ENCODE measurements around the gene DEFB129. TPM values are rescaled to one million over a fixed set of nuclear protein-coding genes. Genes with fewer than 3 reads are reported as not detected.

The DEFB129 gene
- total RNA-seq, 2 experiments from 2014 or later: not detected

- Mint-ChIP-seq H3K9me3 (no peaks in the 10 kb centered on the region), H3K27me3 (peaks cover 5% of the 10 kb centered on the region), H3K4me3 (no peak overlapping the region), H3K36me3 (no peaks in the 10 kb centered on the region), H3K27ac (no peak overlapping the region), H3K4me1 (ENCODE audit: low read depth) (peaks cover 14% of the 10 kb centered on the region)
- intact Hi-C loops (cut with micrococcal nuclease): no loop called here
- no peak for DNase-seq
- ChIA-PET POLR2A (interaction anchor here (1.1 kb wide), 1 partner anchor 8 kb away, joined by 3 read pairs; no protein-coding TSS in a partner anchor), CTCF (interaction anchor here (0.7 to 2.5 kb wide), 4 partner anchors 8 to 72 kb away, joined by 3 to 19 read pairs (median 6); no protein-coding TSS in a partner anchor)
Observed at GRCh38 chr20:258269-258858, 31.3 kb downstream of the DEFB129 start.

DNA sequence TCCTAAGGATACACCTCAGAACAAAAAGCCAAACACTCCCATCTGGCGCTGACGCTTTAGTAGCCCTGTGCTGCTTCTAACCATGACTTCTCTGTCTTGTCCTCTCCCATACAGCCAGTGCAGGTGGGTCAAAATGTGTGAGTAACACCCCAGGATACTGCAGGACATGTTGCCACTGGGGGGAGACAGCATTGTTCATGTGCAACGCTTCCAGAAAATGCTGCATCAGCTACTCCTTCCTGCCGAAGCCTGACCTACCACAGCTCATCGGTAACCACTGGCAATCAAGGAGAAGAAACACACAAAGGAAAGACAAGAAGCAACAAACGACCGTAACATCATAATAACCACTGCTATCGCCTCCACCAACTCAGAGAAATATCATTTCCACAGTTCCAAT is 31.9 kb downstream of the DEFB129 start:
- Mint-ChIP-seq H3K9me3 (no peaks in the 10 kb centered on the region), H3K4me3 (no peak overlapping the region), H3K27me3 (peaks cover 5% of the 10 kb centered on the region), H3K27ac (no peak overlapping the region), H3K4me1 (ENCODE audit: low read depth) (peaks cover 14% of the 10 kb centered on the region), H3K36me3 (no peaks in the 10 kb centered on the region)
- intact Hi-C loops (cut with micrococcal nuclease): no loop called here
- DNase-seq: peak; percentile 33
- POLR2A ChIA-PET: no interaction called here
- CTCF ChIA-PET: interaction anchor here (0.7 to 2.5 kb wide), 4 partner anchors 7 to 72 kb away, joined by 3 to 19 read pairs (median 6); no protein-coding TSS in a partner anchor

GRCh38 chr20:259981-260380 is 32.9 kb downstream of the DEFB129 start:
- CTCF ChIA-PET: no interaction called here
- no peak for DNase-seq
- Mint-ChIP-seq H3K9me3 (no peaks in the 10 kb centered on the region), H3K4me1 (ENCODE audit: low read depth) (peaks cover 14% of the 10 kb centered on the region), H3K27me3 (peaks cover 5% of the 10 kb centered on the region), H3K4me3 (no peak overlapping the region), H3K27ac (no peak overlapping the region), H3K36me3 (no peaks in the 10 kb centered on the region)
- intact Hi-C loops (cut with micrococcal nuclease): no loop called here
- POLR2A ChIA-PET: no interaction called here

DNA sequence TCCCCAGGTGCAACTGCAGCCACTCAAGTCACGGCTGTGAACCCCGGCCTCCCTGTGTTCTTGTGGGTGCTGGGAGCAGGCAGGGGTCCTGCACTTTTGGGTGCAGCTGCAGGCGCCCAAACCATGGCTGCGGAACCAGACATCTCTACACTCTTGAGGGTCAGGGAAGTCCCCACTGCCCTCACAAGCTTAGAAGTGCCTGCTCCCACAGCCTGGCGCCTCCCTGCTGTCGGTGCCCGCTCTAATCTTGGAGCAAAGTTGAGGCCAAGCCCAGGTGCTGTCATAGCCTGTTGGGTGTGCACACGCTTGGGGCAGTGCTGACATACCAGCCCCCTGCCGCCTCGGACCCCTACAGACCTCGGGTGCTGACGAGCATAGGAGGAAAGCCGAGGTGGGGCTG is 36.6 kb downstream of the DEFB129 start:
- CTCF ChIA-PET: interaction anchor here (1.0 to 1.3 kb wide), 4 partner anchors 22 to 173 kb away, joined by 3 to 5 read pairs (median 4); no protein-coding TSS in a partner anchor
- H3K27me3 Mint-ChIP-seq: peaks cover 9% of the 10 kb centered on the region
- POLR2A ChIA-PET: no interaction called here
- H3K36me3 Mint-ChIP-seq: no peaks in the 10 kb centered on the region
- intact Hi-C loops (cut with micrococcal nuclease): no loop called here
- H3K4me3 Mint-ChIP-seq: no peak overlapping the region
- peaks cover 16% of the 10 kb centered on the region for H3K4me1 Mint-ChIP-seq (ENCODE audit: low read depth)
- H3K27ac Mint-ChIP-seq: no peak overlapping the region
- no peaks in the 10 kb centered on the region for H3K9me3 Mint-ChIP-seq
- no peak for DNase-seq

DNA sequence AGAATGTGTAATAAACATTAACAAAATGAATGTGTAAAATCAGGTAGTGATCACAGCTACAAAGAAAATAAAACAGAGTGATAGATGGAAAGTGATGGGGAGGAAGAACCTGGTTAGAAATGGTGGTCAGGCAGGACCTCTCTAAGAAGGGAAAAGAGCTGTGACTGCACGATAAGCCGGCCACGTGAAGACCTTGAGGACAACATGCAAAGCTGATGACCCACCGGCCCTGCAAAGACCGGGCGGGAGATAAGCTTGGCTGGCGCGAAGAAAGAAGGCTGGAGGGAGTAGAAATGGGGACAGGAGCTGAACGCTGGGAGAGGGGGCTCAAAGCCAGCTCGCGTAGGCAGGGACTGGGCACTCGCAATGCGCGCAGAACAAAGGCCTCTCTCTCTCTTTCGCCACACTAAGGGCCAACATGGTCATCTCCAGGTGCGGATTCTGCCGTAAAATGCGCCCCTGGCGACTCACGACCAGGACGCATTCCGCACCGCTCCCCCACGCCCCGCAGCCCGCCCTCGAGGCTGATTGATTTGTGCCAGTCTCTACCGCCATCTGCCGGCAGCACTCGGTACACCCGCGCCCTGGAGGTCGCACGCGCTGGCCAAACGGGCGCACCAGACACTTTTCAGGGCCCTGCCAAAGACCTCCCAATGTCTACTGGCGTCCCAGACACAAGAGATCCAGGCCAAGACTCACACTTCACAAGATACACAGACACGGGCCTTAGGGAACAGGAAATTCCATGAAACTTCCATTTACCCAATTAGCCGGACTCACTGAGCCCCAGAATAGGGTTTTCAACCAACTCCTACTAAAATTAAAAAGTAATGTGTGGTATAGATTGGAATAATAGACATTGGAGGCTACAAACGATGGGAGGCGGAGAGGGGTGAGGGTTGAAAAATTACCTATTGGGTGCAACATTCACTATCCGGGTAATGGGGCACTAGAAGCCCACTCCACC is 39.8 kb downstream of the DEFB129 start:
- peak overlapping the region; percentile 78 for H3K4me3 Mint-ChIP-seq
- intact Hi-C loops (cut with micrococcal nuclease): loop anchor here (1.0 to 2.0 kb wide), 3 partner anchors 30 to 64 kb away; no protein-coding TSS in a partner anchor
- H3K27ac Mint-ChIP-seq: peak overlapping the region; percentile 25
- ChIA-PET CTCF (interaction anchor here (0.7 to 3.8 kb wide), 22 partner anchors 9 to 170 kb away, joined by 3 to 25 read pairs (median 4); partner anchors contain the start of genes DEFB129 and DEFB132), POLR2A (interaction anchor here (1.0 to 1.6 kb wide), 2 partner anchors 9 to 31 kb away, joined by 3 to 9 read pairs; partner anchors contain the start of gene ZCCHC3)
- H3K27me3 Mint-ChIP-seq: peaks cover 6% of the 10 kb centered on the region
- DNase-seq: peak; percentile 93
- peaks cover 10% of the 10 kb centered on the region for H3K4me1 Mint-ChIP-seq (ENCODE audit: low read depth)
- H3K36me3 Mint-ChIP-seq: no peaks in the 10 kb centered on the region
- no peaks in the 10 kb centered on the region for H3K9me3 Mint-ChIP-seq

DNA sequence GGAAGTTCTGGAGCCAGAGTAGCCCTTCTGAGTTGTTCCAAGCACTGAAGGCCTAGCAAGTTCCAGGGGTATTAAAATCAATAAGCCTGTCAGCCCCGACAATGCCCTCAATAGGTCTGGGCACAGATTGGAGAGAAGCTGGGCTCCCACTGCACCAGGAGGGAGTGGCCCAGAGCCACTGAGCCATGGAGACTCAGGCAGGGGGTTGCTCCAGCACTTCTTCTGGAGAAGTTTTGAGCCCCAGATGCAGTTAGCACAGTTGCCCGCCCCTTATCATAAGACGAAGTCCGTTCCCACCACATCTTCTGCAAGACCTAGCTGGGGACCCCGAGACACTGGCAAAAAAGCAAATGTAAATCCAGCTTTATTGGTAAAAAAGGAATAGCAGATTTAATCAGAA is 43.5 kb downstream of the DEFB129 start:
- ChIA-PET CTCF (no interaction called here), POLR2A (no interaction called here)
- H3K4me1 Mint-ChIP-seq (ENCODE audit: low read depth): peaks cover 10% of the 10 kb centered on the region
- intact Hi-C loops (cut with micrococcal nuclease): no loop called here
- DNase-seq: no peak
- H3K27me3 Mint-ChIP-seq: peaks cover 6% of the 10 kb centered on the region
- no peaks in the 10 kb centered on the region for H3K9me3 Mint-ChIP-seq
- no peak overlapping the region for H3K27ac Mint-ChIP-seq
- no peak overlapping the region for H3K4me3 Mint-ChIP-seq
- H3K36me3 Mint-ChIP-seq: no peaks in the 10 kb centered on the region

GRCh38 chr20:271069-271468 is 44.0 kb downstream of the DEFB129 start:
- no peaks in the 10 kb centered on the region for H3K9me3 Mint-ChIP-seq
- no peak for DNase-seq
- H3K4me3 Mint-ChIP-seq: no peak overlapping the region
- H3K27me3 Mint-ChIP-seq: peaks cover 6% of the 10 kb centered on the region
- H3K27ac Mint-ChIP-seq: no peak overlapping the region
- CTCF ChIA-PET: no interaction called here
- intact Hi-C loops (cut with micrococcal nuclease): no loop called here
- H3K4me1 Mint-ChIP-seq (ENCODE audit: low read depth): peaks cover 10% of the 10 kb centered on the region
- H3K36me3 Mint-ChIP-seq: no peaks in the 10 kb centered on the region
- POLR2A ChIA-PET: no interaction called here

GRCh38 chr20:271528-271927 is 44.5 kb downstream of the DEFB129 start:
- CTCF ChIA-PET: no interaction called here
- Mint-ChIP-seq H3K9me3 (no peaks in the 10 kb centered on the region), H3K4me3 (no peak overlapping the region), H3K27ac (no peak overlapping the region), H3K36me3 (no peaks in the 10 kb centered on the region), H3K4me1 (ENCODE audit: low read depth) (peaks cover 7% of the 10 kb centered on the region), H3K27me3 (peaks cover 3% of the 10 kb centered on the region)
- POLR2A ChIA-PET: no interaction called here
- DNase-seq: no peak
- intact Hi-C loops (cut with micrococcal nuclease): no loop called here

GRCh38 chr20:272718-273117 is 45.7 kb downstream of the DEFB129 start:
- H3K4me3 Mint-ChIP-seq: no peak overlapping the region
- no peaks in the 10 kb centered on the region for H3K9me3 Mint-ChIP-seq
- intact Hi-C loops (cut with micrococcal nuclease): no loop called here
- CTCF ChIA-PET: interaction anchor here (0.7 kb wide), 1 partner anchor 64 kb away, joined by 3 read pairs; no protein-coding TSS in a partner anchor
- no peaks in the 10 kb centered on the region for H3K4me1 Mint-ChIP-seq (ENCODE audit: low read depth)
- DNase-seq: no peak
- POLR2A ChIA-PET: no interaction called here
- H3K27ac Mint-ChIP-seq: no peak overlapping the region
- H3K36me3 Mint-ChIP-seq: no peaks in the 10 kb centered on the region
- peaks cover 3% of the 10 kb centered on the region for H3K27me3 Mint-ChIP-seq

- Mint-ChIP-seq H3K4me3 (no peak overlapping the region), H3K27me3 (no peaks in the 10 kb centered on the region), H3K36me3 (peaks cover 4% of the 10 kb centered on the region), H3K27ac (no peak overlapping the region), H3K9me3 (no peaks in the 10 kb centered on the region), H3K4me1 (ENCODE audit: low read depth) (no peaks in the 10 kb centered on the region)
- ChIA-PET POLR2A (no interaction called here), CTCF (no interaction called here)
- no peak for DNase-seq
- intact Hi-C loops (cut with micrococcal nuclease): no loop called here
Observed at GRCh38 chr20:273884-274283, 46.8 kb downstream of the DEFB129 start.

DNA sequence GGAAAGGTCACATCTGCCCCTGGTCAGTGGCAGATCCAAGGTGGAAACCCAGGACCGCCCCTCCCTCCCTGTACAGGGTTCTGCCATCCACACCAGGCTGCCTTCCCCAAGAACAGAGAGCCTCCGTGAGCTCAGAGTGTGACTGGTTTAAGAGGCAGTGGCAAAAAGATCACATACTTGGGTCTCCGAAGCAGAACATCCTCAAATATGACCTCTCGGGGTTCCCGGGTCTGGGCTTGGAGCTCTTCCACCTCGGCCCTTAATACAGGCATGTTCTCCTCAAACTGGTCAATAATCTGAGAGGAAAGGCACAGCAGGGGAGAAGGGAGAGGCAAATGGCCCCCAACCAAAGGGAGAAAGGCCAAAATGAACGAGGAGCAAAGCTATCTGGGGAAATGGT is 48.7 kb downstream of the DEFB129 start:
- DNase-seq: no peak
- Mint-ChIP-seq H3K4me1 (ENCODE audit: low read depth) (no peaks in the 10 kb centered on the region), H3K4me3 (no peak overlapping the region), H3K27ac (no peak overlapping the region), H3K27me3 (no peaks in the 10 kb centered on the region), H3K36me3 (peaks cover 4% of the 10 kb centered on the region), H3K9me3 (no peaks in the 10 kb centered on the region)
- intact Hi-C loops (cut with micrococcal nuclease): no loop called here
- CTCF ChIA-PET: no interaction called here
- POLR2A ChIA-PET: no interaction called here
